NCI-H2029 treated with DMSO at 0.1 percent for 48 hours (cell line): ENCODE measurements around the gene OR10R2.
"Not testable (repeated sequence)": the region's sequence is repeated elsewhere in the genome, so short reads cannot be mapped to it uniquely, and the experiment has no call there.

Experiments
- DNase-seq: peaks from one replicate; lab custom pipeline; 2025; lab: John Stamatoyannopoulos, UW

Gene OR10R2, protein sequence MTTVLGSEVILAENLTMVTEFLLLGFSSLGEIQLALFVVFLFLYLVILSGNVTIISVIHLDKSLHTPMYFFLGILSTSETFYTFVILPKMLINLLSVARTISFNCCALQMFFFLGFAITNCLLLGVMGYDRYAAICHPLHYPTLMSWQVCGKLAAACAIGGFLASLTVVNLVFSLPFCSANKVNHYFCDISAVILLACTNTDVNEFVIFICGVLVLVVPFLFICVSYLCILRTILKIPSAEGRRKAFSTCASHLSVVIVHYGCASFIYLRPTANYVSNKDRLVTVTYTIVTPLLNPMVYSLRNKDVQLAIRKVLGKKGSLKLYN

GRCh38 chr1:158471920-158472319, at the start of gene OR10R2:
Gene OR10R2, plus strand, starts transcription at chr1:158472220. Its CDS starts 106 bp downstream, at chr1:158472326.
- no peak for DNase-seq

- no peak for DNase-seq
Observed at GRCh38 chr1:158425027-158425426, 47.0 kb upstream of the OR10R2 start.

- DNase-seq: no peak
Observed at GRCh38 chr1:158426137-158426536, 45.9 kb upstream of the OR10R2 start, which contains the start of gene OR10K2. Gene OR10K2, minus strand, starts transcription at chr1:158426237. Its CDS starts 5,371 bp downstream, at chr1:158420866.

DNA sequence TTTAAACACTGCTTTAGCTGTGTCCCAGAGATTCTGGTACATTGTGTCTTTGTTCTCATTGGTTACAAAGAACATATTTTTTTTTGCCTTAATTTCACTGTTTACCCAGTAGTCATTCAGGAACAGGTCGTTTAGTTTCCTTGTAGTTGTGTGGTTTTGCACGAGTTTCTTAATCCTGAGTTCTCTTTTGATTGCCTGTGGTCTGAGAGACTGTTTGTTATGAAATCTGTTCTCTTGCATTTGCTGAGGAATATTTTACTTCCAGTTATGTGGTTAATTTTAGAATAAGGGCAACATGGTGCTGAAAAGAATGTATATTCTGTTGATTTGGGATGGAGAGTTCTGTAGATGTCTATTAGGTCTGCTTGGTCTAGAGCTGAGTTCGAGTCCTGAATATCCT, 41.9 kb upstream of the OR10R2 start:
- not testable (repeated sequence) for DNase-seq

DNA sequence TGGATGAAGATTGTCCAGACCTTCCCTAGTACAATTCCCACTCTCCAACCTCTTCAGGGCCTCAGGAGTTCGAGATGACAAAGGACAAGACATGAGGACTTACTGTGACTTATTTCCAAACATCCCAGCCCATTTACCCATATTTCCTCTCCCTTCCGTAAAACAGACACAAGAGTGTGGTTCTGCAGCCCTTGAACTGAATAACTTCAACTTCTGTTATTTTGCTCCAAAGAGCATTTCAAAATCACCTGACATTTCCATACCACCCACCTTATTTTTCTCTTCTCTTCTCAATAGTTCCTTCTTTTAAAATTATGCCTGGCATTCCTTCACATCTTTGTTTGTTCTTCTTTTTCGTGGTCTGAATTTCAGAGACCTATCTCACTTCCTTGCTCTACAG, 37.3 kb upstream of the OR10R2 start:
- DNase-seq: no peak

DNA sequence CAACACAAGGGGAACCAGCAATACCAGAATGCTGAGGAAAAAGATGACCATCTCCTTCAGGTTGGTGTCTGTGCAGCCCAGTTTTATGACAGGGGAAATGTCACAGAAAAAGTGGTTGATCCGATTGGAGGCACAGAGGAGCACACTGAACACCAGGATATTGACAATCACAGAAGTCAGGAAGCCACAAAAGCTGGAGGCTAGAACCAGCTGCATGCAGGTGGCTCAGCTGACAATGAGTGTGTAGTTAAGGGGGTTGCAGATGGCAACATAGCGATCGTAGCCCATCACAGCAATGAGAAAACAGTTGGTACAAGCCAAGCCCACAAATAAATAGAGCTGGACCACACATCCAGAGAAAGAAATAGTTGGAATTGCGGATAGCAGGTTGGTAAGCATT, 26.6 kb upstream of the OR10R2 start:
- DNase-seq: no peak

DNA sequence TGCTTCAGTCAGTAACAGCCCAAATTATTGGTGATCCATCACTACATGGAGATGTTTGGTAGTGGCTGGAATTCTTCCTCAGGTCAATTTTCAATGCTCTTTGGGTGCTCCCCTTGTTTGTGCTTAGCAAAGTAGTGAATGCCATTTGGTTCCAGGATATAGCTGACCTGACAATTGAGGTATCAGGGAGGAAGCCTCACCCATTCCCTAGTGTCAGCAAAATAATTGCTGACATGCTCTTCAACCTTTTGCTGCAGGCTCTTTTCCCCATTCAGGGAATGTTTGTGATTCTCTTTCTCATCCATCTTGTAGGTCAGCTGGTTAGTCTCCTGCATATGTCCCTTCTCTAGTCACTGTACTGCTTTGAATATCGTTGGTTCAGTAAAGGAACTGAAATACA, 17.5 kb upstream of the OR10R2 start:
- no peak for DNase-seq

GRCh38 chr1:158457246-158457645, 14.8 kb upstream of the OR10R2 start:
- no peak for DNase-seq

DNA sequence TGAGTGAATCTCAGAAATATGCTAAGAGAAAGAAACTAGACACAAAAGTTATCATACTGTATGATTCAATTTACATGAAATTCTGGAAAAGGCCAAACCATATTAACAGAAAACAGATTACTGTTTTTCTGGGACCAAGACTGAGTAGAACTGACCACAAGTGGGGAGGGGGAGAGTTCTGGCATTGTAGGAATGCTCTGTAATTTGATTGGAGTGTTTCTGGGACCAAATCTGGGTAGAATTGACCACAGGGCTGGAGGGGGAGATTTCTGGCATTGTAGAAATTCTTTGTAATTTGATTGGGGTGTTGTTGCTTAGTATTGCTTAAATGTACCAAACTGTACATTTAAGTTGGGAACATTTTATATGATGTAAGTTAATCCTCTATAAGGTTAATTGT, 13.8 kb upstream of the OR10R2 start:
- DNase-seq: no peak

DNA sequence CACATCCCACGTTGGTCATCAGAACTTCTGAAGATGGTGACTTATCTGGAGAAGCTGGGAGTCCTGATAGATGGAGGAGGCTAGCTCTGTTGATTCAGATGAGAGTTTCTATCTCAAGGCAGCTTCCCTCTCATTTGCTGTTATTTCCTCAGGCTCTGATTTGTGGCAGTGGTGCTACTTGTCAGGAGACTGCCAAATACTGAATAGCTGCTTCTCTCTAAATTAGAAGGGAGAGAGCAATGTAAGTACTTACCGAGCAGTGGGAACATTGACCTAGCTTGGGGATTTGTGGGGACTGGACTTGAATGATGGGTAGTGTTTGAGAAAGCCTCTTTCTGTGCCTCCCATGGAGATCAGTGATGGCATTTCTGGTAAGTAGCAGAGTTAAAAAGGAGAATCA, 10.5 kb upstream of the OR10R2 start, which contains the start of gene OR10K1:
Gene OR10K1, plus strand, starts transcription at position 301 of the 400 bp plus-strand sequence. CDS start 3,728 bp downstream, outside the sequence.
- DNase-seq: no peak

DNA sequence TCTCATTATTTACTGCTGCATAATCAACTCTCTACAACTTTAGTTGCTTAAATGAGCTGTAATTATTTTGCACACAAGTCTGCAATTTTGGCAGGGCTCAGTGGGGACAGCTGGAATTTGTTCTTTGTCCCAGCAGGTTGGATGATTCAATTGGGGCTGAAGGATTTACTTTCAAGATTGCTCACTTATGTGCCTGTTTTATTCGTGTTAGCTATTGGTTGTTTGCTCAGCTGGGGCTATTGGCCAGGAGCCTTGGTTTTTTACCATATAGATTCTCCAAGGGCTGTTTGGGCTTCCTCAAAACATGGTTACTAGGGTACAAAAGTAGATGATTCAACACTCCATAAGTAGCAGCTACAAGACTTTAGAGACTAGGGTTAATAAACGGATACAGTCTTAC, 13.4 kb downstream of the OR10R2 start:
- DNase-seq: peak; percentile 70

DNA sequence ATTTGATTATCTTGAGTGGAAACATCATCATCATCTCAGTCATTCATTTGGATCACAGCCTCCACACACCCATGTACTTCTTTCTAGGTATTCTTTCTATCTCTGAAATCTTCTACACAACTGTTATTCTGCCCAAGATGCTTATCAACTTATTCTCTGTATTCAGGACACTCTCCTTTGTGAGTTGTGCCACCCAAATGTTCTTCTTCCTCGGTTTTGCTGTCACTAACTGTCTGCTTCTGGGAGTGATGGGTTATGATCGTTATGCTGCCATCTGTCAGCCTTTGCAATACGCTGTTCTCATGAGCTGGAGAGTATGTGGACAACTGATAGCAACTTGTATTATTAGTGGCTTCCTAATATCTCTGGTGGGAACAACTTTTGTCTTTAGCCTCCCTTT, 19.3 kb downstream of the OR10R2 start:
- no peak for DNase-seq

DNA sequence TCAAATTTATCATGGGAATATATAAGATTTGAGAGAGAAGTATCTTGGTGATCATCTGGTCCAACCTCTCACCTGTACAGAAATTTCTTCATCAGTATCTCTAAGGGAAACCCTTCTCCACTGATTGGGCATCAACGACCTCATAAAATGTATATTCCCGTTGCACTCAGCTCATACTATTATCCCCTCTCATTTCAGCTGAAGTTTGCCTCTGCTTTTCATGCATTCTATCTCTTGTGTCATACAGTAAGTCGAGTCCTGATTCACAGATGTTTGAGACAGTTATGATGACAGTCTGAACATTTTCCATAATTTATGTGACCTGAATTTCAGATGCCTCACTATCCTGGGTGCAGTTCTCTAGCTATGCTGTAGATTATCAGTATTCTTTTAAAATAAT, 21.0 kb downstream of the OR10R2 start:
- DNase-seq: no peak

DNA sequence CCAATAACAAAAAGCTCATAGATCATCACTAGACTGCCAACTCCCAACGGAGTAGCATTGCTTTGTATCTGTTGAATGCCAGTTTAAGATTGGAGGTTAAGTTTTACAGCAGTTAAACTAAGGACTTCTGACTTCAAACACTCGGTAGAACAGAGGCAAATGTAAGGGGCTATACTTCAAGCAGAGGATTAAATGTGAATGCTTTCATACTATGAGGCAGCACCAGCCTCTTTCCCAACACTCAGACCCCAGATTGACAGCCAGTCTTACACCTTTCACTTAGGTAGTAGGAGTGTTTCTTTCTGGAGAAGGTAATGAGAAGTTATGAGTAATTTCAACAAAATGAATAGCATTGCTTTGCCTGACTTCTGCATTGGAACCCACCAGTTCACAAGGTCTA, 22.8 kb downstream of the OR10R2 start:
- no peak for DNase-seq

GRCh38 chr1:158496374-158496773, 24.4 kb downstream of the OR10R2 start:
- DNase-seq: peak; percentile 41

DNA sequence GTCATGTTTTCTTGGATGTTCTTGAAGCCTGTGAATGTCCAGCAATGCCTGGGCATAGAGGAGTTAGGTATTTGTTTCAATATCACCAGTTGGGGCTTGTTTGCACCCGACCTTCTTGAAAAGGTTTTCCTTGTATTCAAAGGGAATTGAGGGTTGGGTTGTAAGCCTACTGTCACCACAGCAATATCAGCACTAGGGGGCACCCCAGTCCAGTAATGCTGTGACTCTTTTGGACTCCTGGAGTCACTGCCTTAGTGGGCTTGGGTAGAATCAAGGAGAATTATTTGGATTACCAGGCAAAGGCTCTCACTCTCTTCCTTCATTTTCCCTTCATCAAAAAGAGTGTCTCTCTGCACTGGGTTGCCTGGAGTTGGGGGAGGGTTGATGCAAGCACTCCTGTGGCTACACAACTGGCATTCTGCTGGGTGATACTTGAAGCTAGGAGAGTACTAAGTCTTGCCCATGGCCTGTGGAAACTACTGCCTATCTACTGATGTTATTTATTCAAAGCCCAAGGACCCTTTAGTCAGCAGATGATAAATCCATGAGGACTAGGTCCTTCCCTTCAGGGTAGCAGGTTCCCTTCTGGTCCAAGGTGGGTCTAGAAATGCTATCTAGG, 34.5 kb downstream of the OR10R2 start:
- DNase-seq: no peak

DNA sequence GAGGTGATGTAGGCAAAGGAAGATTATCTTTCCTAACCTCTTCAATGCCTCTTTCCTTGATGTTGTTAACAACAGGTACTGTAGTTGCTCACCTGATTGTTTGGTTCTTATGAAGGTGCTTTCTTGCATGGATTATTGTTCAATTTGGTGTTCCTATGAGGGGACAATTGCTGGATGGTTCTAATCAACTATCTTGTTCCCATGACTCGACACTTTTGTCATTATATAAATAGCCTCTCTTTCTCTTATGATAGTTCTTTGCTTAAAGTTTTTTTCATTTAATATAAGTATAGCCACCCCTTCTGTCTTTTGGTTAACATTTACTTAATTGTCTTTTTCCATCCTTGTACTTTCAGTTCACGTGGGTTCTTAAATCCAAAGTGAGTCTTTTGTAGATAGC, 35.5 kb downstream of the OR10R2 start:
- no peak for DNase-seq

- peak; percentile 18 for DNase-seq
Observed at GRCh38 chr1:158509471-158510156, 37.6 kb downstream of the OR10R2 start.

- no peak for DNase-seq
Observed at GRCh38 chr1:158516966-158517365, 44.9 kb downstream of the OR10R2 start.

GRCh38 chr1:158520021-158520420, 48.0 kb downstream of the OR10R2 start:
- no peak for DNase-seq

DNA sequence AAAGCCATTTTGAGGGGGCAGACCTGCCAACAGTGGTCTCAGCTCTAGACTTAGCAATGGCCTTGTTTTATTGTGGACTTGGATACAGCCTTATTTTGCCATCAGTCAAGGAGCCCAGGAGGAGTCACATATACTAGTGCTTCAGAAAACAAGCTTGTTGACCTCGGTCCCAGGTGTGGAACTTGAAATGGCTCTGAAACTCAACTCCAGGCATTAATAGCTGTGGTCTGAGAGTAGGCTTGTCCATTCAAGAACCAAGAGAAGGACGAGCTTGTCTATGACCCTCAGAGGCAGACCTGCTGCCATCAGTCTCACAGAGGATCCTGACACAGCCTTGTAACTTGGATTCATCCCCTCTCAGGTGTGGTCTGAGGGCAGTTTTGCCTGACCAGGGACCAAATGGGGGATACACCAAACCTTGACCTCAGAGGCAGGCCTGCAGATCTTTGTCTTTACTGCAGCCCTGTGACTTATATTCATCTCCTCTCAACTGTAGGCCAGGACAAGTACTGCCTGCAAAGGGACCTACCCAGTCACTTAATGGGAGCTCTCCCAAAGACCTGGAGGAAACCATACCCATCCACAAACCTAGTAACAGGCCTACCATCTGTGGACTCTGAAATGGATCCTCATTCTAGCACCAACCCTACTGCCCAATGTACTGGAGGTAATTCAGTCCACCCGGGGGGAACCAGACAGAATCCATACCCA, 49.1 kb downstream of the OR10R2 start:
- DNase-seq: no peak

DNA sequence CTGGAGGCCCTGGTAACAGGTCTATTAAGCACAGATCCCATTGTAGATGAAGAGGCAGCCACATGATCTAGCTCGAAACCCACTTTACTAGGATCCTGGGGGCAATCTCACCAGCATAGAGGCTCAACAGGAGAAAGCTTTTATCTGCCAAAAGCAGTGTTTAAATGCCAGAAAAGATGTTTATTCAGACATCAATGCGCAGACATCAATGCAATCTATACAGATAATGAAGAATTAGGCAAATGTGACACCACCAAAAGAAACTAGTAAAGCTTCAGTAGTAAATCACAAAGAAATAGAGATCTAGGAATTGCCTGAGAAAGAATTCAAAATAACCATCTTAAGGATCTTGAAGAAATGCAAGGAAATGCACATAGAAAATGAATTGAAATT, 49.6 kb downstream of the OR10R2 start:
- no peak for DNase-seq
